Measurements from ENCODE around the gene KLHL18.
"Not testable (repeated sequence)": the region's sequence is repeated elsewhere in the genome, so short reads cannot be mapped to it uniquely, and the experiment has no call there.

KLHL18 gene

GRCh38 chr3:47348411-47349154, 65.8 kb downstream of the KLHL18 start:
- FAIRE-seq (no peak), DNase-seq (ENCODE audit: insufficient read length, low spot score) (no peak)

- DNase-seq (ENCODE audit: insufficient read length, low spot score) (no peak), FAIRE-seq (no peak)
Observed at GRCh38 chr3:47355010-47355409, 72.3 kb downstream of the KLHL18 start.

- FAIRE-seq (no peak), DNase-seq (ENCODE audit: insufficient read length, low spot score) (no peak)
Observed at GRCh38 chr3:47356201-47356600, 73.5 kb downstream of the KLHL18 start.

GRCh38 chr3:47359323-47359722, 76.6 kb downstream of the KLHL18 start:
- no peak for FAIRE-seq
- no peak for DNase-seq (ENCODE audit: insufficient read length, low spot score)

GRCh38 chr3:47360110-47360517, 77.4 kb downstream of the KLHL18 start:
- DNase-seq (ENCODE audit: insufficient read length, low spot score); FAIRE-seq: not testable (repeated sequence)

GRCh38 chr3:47362701-47363100, 80.0 kb downstream of the KLHL18 start:
- FAIRE-seq (no peak), DNase-seq (ENCODE audit: insufficient read length, low spot score) (no peak)

GRCh38 chr3:47365213-47366153, 82.7 kb downstream of the KLHL18 start:
- DNase-seq (ENCODE audit: insufficient read length, low spot score) (no peak), FAIRE-seq (no peak)

GRCh38 chr3:47366833-47367232, 84.1 kb downstream of the KLHL18 start:
- DNase-seq (ENCODE audit: insufficient read length, low spot score): no peak
- no peak for FAIRE-seq

- no peak for DNase-seq (ENCODE audit: insufficient read length, low spot score)
- FAIRE-seq: no peak
Observed at GRCh38 chr3:47367631-47368030, 84.9 kb downstream of the KLHL18 start.

GRCh38 chr3:47370020-47370419, 87.3 kb downstream of the KLHL18 start:
- not testable (repeated sequence) for FAIRE-seq; DNase-seq (ENCODE audit: insufficient read length, low spot score)

- FAIRE-seq: no peak
- DNase-seq (ENCODE audit: insufficient read length, low spot score): no peak
Observed at GRCh38 chr3:47370887-47371697, 88.3 kb downstream of the KLHL18 start.

GRCh38 chr3:47374587-47374986, 91.8 kb downstream of the KLHL18 start:
- DNase-seq (ENCODE audit: insufficient read length, low spot score): no peak

GRCh38 chr3:47376393-47376792, 93.6 kb downstream of the KLHL18 start:
- DNase-seq (ENCODE audit: insufficient read length, low spot score) (no peak), FAIRE-seq (no peak)

More at GRCh38 chr3:47374587-47374986, 91.8 kb downstream of the KLHL18 start:
- FAIRE-seq: no peak

GRCh38 chr3:47377186-47377585, 94.4 kb downstream of the KLHL18 start:
- DNase-seq (ENCODE audit: insufficient read length, low spot score) (no peak), FAIRE-seq (no peak)

GRCh38 chr3:47378869-47379268, 96.1 kb downstream of the KLHL18 start:
- DNase-seq (ENCODE audit: insufficient read length, low spot score): no peak
- FAIRE-seq: no peak

GRCh38 chr3:47379411-47379899, 96.7 kb downstream of the KLHL18 start:
- FAIRE-seq: no peak
- no peak for DNase-seq (ENCODE audit: insufficient read length, low spot score)

GRCh38 chr3:47380026-47380600, 97.4 kb downstream of the KLHL18 start:
- FAIRE-seq (no peak), DNase-seq (ENCODE audit: insufficient read length, low spot score) (no peak)

GRCh38 chr3:47380601-47381316, 98.0 kb downstream of the KLHL18 start, which contains the start of gene PTPN23:
Gene PTPN23, plus strand, starts transcription at chr3:47381021. Its CDS starts 76 bp downstream, at chr3:47381097.
- FAIRE-seq (peak; percentile 80), DNase-seq (ENCODE audit: insufficient read length, low spot score) (peak; percentile 95)

Measured in HTR-8/SVneo (cell line).